ENCODE results near the gene UBR2.
"Not testable (repeated sequence)": the region's sequence is repeated elsewhere in the genome, so short reads cannot be mapped to it uniquely, and the experiment has no call there.

Gene UBR2

GRCh38 chr6:42642794-42643193, 79.0 kb downstream of the UBR2 start:
- Histone ChIP-seq H3K27ac (no peak overlapping the region), H3K4me3 (no peak overlapping the region)
- no peak for DNase-seq (ENCODE audit: low spot score)
- no peak for TF ChIP-seq CTCF (IDR thresholded peaks at IDR 0.05)

GRCh38 chr6:42644211-42644610, 80.4 kb downstream of the UBR2 start:
- no peak overlapping the region for H3K4me3 ChIP-seq
- no peak overlapping the region for H3K27ac ChIP-seq
- DNase-seq (ENCODE audit: low spot score) = no peak
- no peak for TF ChIP-seq CTCF (IDR thresholded peaks at IDR 0.05)

- DNase-seq (ENCODE audit: low spot score) = no peak
- no peak overlapping the region for H3K27ac ChIP-seq
Observed at GRCh38 chr6:42652024-42652746, 88.4 kb downstream of the UBR2 start.

GRCh38 chr6:42653851-42654250, 90.0 kb downstream of the UBR2 start:
- Histone ChIP-seq H3K4me3 (no peak overlapping the region), H3K27ac (no peak overlapping the region)
- TF ChIP-seq CTCF (IDR thresholded peaks at IDR 0.05) = no peak
- no peak for DNase-seq (ENCODE audit: low spot score)

More at GRCh38 chr6:42652024-42652746, 88.4 kb downstream of the UBR2 start:
- no peak overlapping the region for H3K4me3 ChIP-seq
- TF ChIP-seq CTCF (IDR thresholded peaks at IDR 0.05) = no peak

DNA sequence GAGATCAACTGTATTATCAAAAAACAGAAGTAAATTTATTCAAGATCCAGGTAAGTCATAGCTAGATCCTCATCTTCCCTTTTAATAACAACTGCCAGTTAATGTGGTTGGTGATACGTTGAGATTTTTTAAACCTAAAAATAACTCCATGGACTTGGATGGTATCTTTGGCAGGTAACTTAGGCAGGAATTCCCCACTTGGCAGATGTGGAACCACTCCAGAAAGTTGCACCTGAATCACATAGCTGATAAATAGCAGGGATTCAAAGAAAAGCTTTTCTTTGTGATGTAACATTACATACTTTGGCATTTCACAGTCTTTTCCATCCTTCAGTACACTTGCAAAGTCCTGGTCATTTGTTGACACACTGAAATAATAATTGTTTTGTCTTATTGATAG, 96.0 kb downstream of the UBR2 start:
- no peak overlapping the region for H3K27ac ChIP-seq
- TF ChIP-seq CTCF (IDR thresholded peaks at IDR 0.05) = no peak
- no peak for DNase-seq (ENCODE audit: low spot score)
- no peak overlapping the region for H3K4me3 ChIP-seq

- Histone ChIP-seq H3K27ac (no peak overlapping the region), H3K4me3 (no peak overlapping the region)
- peak; percentile 77 for DNase-seq (ENCODE audit: low spot score)
- peak; percentile 70 for TF ChIP-seq CTCF (IDR thresholded peaks at IDR 0.05)
Observed at GRCh38 chr6:42661540-42662153, 97.8 kb downstream of the UBR2 start.

DNA sequence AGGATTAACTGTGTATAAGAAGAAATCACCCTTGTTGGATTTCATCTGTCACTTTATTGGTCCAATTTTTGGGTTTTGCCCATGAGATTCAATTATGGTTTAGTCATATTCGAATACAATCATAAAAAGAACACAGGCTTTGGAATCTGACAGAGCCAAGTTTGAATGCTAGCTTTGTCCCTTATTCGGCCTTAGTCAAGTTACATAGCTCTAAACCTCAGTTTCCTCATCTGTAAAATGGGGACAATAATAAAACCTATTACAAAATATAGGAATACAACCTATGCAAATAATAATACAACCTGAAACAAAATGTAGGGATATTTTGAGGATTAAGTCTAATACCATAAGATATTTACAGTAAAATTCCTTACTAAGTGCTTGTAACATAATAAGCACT, 100.9 kb downstream of the UBR2 start:
- Histone ChIP-seq H3K4me3 (no peak overlapping the region), H3K27ac (no peak overlapping the region)
- no peak for DNase-seq (ENCODE audit: low spot score)
- no peak for TF ChIP-seq CTCF (IDR thresholded peaks at IDR 0.05)

GRCh38 chr6:42674368-42674767, 110.5 kb downstream of the UBR2 start:
- not testable (repeated sequence) for DNase-seq (ENCODE audit: low spot score); H3K4me3 ChIP-seq; H3K27ac ChIP-seq

Data from coronary artery (tissue), 2 donors.